SU-DHL-6 (cell line): ENCODE measurements around the gene NEK11.

Source experiments
- H2AFZ ChIP-seq: fragments of 200-600 bp; sonication (generic); 2 replicates; pipeline ENCODE4 v1.6.1; 2014; ENCODE audit warnings: low read depth, mild to moderate bottlenecking, moderate library complexity, mixed read lengths, antibody characterized with exemption, low read length; ENCODE audit not compliant: severe bottlenecking
- H3F3A ChIP-seq: fragments of 200-600 bp; shearing (Covaris generic); 2 replicates; pipeline ENCODE4 v1.6.0; 2016; ENCODE audit warnings: antibody characterized with exemption, mild to moderate bottlenecking; ENCODE audit not compliant: insufficient read depth
- H3K27ac ChIP-seq: fragments of 200-600 bp; sonication (generic); 2 replicates; pipeline ENCODE4 v1.5.1; 2016; ENCODE audit warnings: low read depth, mild to moderate bottlenecking, low read length, moderate library complexity, mixed read lengths
- H3K27me3 ChIP-seq: fragments of 200-600 bp; sonication (generic), shearing (Covaris generic); 2 replicates; pipeline ENCODE4 v1.6.0; 2014; ENCODE audit warnings: mild to moderate bottlenecking, low read length
- H3K36me3 ChIP-seq: fragments of 200-600 bp; sonication (generic); 2 replicates; pipeline ENCODE4 v1.6.1; 2014; ENCODE audit warnings: mild to moderate bottlenecking, low read length, mixed read lengths
- H3K4me2 ChIP-seq: fragments of 300-600, 200-600 bp; shearing (Covaris generic), sonication (generic); 2 replicates; pipeline ENCODE4 v1.6.0; 2014; ENCODE audit warnings: low read length, low read depth, mild to moderate bottlenecking; ENCODE audit not compliant: poor library complexity, severe bottlenecking
- H3K4me3 ChIP-seq: fragments of 200-600 bp; sonication (generic); 2 replicates; pipeline ENCODE4 v1.5.1; 2014; ENCODE audit warnings: antibody characterized with exemption, low read length, mild to moderate bottlenecking, mixed read lengths; ENCODE audit not compliant: insufficient read depth, poor library complexity, severe bottlenecking
- H3K79me2 ChIP-seq: fragments of 200-600 bp; sonication (generic); 2 replicates; pipeline ENCODE4 v1.6.1; 2014; ENCODE audit warnings: mild to moderate bottlenecking, low read length, moderate library complexity; ENCODE audit not compliant: insufficient read depth
- H3K9ac ChIP-seq: fragments of 200-600 bp; sonication (generic); 2 replicates; pipeline ENCODE4 v1.7.0; 2014; ENCODE audit warnings: mild to moderate bottlenecking, low read length
- H3K9me2 ChIP-seq: fragments of 200-600 bp; sonication (generic); replicated peaks from 2 replicates; pipeline ENCODE4 v1.6.1; 2014; ENCODE audit warnings: low read length; ENCODE audit not compliant: insufficient read depth
- H3K9me3 ChIP-seq: fragments of 200-600 bp; sonication (generic); 2 replicates; pipeline ENCODE4 v1.6.1; 2014; ENCODE audit warnings: low read length, mixed read lengths; ENCODE audit not compliant: insufficient read depth
- H4K20me1 ChIP-seq: fragments of 200-600 bp; sonication (generic); 2 replicates; pipeline ENCODE4 v1.6.1; 2014; ENCODE audit warnings: low read depth, mild to moderate bottlenecking, antibody characterized with exemption, low read length, moderate library complexity, mixed read lengths
- CTCF ChIP-seq: fragments of 200-600 bp; sonication (generic); IDR thresholded peaks from one replicate; pipeline ENCODE4 v1.5.1; 2017; ENCODE audit warnings: antibody characterized with exemption, mild to moderate bottlenecking, low read length, moderate library complexity; ENCODE audit not compliant: insufficient read depth, poor library complexity, severe bottlenecking
- EZH2phosphoT487 ChIP-seq: fragments of 200-600 bp; sonication (generic), shearing (Covaris generic); conservative IDR thresholded peaks from 2 replicates; pipeline ENCODE4 v1.6.1; 2018; ENCODE audit warnings: mild to moderate bottlenecking, antibody characterized with exemption, low read length, moderate library complexity, mixed read lengths

The NEK11 gene

GRCh38 chr3:131314318-131314717 lies 287.6 kb downstream of the NEK11 start:
- no peak overlapping the region for H3K4me2 ChIP-seq
- no peaks in the 10 kb centered on the region for H3K27me3 ChIP-seq
- H3F3A ChIP-seq: no peaks in the 10 kb centered on the region
- H3K36me3 ChIP-seq: no peaks in the 10 kb centered on the region
- H3K79me2 ChIP-seq: no peaks in the 10 kb centered on the region
- no peaks in the 10 kb centered on the region for H3K9me2 ChIP-seq
- no peaks in the 10 kb centered on the region for H4K20me1 ChIP-seq
- TF ChIP-seq EZH2phosphoT487: no peak
- TF ChIP-seq CTCF: no peak
- H3K9me3 ChIP-seq: no peaks in the 10 kb centered on the region
- H3K4me3 ChIP-seq: no peak overlapping the region
- no peak overlapping the region for H3K9ac ChIP-seq
- H2AFZ ChIP-seq: no peak overlapping the region
- no peak overlapping the region for H3K27ac ChIP-seq

- H2AFZ ChIP-seq: no peak overlapping the region
- H3K9me2 ChIP-seq: no peaks in the 10 kb centered on the region
- no peak overlapping the region for H3K4me3 ChIP-seq
- no peaks in the 10 kb centered on the region for H3K79me2 ChIP-seq
- no peaks in the 10 kb centered on the region for H3F3A ChIP-seq
- no peak for TF ChIP-seq CTCF
- TF ChIP-seq EZH2phosphoT487: no peak
- no peak overlapping the region for H3K9ac ChIP-seq
- H3K4me2 ChIP-seq: no peak overlapping the region
- no peaks in the 10 kb centered on the region for H4K20me1 ChIP-seq
- H3K27me3 ChIP-seq: no peaks in the 10 kb centered on the region
- H3K36me3 ChIP-seq: no peaks in the 10 kb centered on the region
- H3K27ac ChIP-seq: no peak overlapping the region
- H3K9me3 ChIP-seq: no peaks in the 10 kb centered on the region
Measured at GRCh38 chr3:131315162-131315561, 288.5 kb downstream of the NEK11 start.

GRCh38 chr3:131317667-131318066 lies 291.0 kb downstream of the NEK11 start:
- no peaks in the 10 kb centered on the region for H3K27me3 ChIP-seq
- no peaks in the 10 kb centered on the region for H3F3A ChIP-seq
- no peak for TF ChIP-seq EZH2phosphoT487
- H3K27ac ChIP-seq: no peak overlapping the region
- H3K4me3 ChIP-seq: no peak overlapping the region
- no peak overlapping the region for H2AFZ ChIP-seq
- no peaks in the 10 kb centered on the region for H3K36me3 ChIP-seq
- no peak overlapping the region for H3K4me2 ChIP-seq
- no peaks in the 10 kb centered on the region for H3K79me2 ChIP-seq
- no peak overlapping the region for H3K9ac ChIP-seq
- H3K9me3 ChIP-seq: no peaks in the 10 kb centered on the region
- H4K20me1 ChIP-seq: no peaks in the 10 kb centered on the region
- H3K9me2 ChIP-seq: no peaks in the 10 kb centered on the region

GRCh38 chr3:131323014-131323413 lies 296.3 kb downstream of the NEK11 start:
- Histone ChIP-seq H3K27ac (no peak overlapping the region), H3K9me2 (no peaks in the 10 kb centered on the region), H3K4me3 (no peak overlapping the region), H4K20me1 (no peaks in the 10 kb centered on the region), H3F3A (no peaks in the 10 kb centered on the region), H2AFZ (no peak overlapping the region), H3K9me3 (no peaks in the 10 kb centered on the region), H3K4me2 (no peak overlapping the region), H3K36me3 (no peaks in the 10 kb centered on the region), H3K9ac (no peak overlapping the region), H3K79me2 (no peaks in the 10 kb centered on the region), H3K27me3 (no peaks in the 10 kb centered on the region)
- TF ChIP-seq EZH2phosphoT487 (no peak), CTCF (no peak)
